HTR-8/SVneo (cell line): ENCODE data around the gene COMMD10.

ENCODE experiments used
- DNase-seq: peaks from one replicate; pipeline ENCODE4 v3.0.0; 2011; ENCODE audit warnings: low spot score, mixed read lengths; ENCODE audit not compliant: insufficient read length
- FAIRE-seq: peaks from 2 replicates; lab custom pipeline; 2011; peaks lifted over from hg19 to GRCh38; lab: Jason Lieb, UNC

The COMMD10 gene

GRCh38 chr5:116280149-116280803 is 195.5 kb downstream of the COMMD10 start:
- DNase-seq (no peak), FAIRE-seq (no peak)

- no peak for FAIRE-seq
Measured at GRCh38 chr5:116281309-116281708, 196.5 kb downstream of the COMMD10 start.

GRCh38 chr5:116288524-116288923 is 203.7 kb downstream of the COMMD10 start:
- FAIRE-seq = no peak
- no peak for DNase-seq

More at GRCh38 chr5:116281309-116281708, 196.5 kb downstream of the COMMD10 start:
- no peak for DNase-seq

- FAIRE-seq = no peak
- no peak for DNase-seq
Measured at GRCh38 chr5:116289276-116289675, 204.5 kb downstream of the COMMD10 start.

- no peak for FAIRE-seq
- no peak for DNase-seq
Measured at GRCh38 chr5:116291271-116291670, 206.4 kb downstream of the COMMD10 start.

GRCh38 chr5:116292321-116292720 is 207.5 kb downstream of the COMMD10 start:
- DNase-seq (no peak), FAIRE-seq (no peak)

GRCh38 chr5:116296335-116297072 is 211.7 kb downstream of the COMMD10 start:
- no peak for FAIRE-seq
- no peak for DNase-seq

GRCh38 chr5:116297296-116297814 is 212.5 kb downstream of the COMMD10 start:
- FAIRE-seq (no peak), DNase-seq (no peak)

- FAIRE-seq (no peak), DNase-seq (no peak)
Measured at GRCh38 chr5:116299746-116300640, 215.2 kb downstream of the COMMD10 start.

GRCh38 chr5:116301110-116301509 is 216.3 kb downstream of the COMMD10 start:
- DNase-seq (no peak), FAIRE-seq (no peak)

- FAIRE-seq = no peak
- no peak for DNase-seq
Measured at GRCh38 chr5:116303340-116303739, 218.5 kb downstream of the COMMD10 start.

- DNase-seq = no peak
- no peak for FAIRE-seq
Measured at GRCh38 chr5:116303810-116304209, 219.0 kb downstream of the COMMD10 start.

- DNase-seq = no peak
- FAIRE-seq = no peak
Measured at GRCh38 chr5:116305899-116306298, 221.1 kb downstream of the COMMD10 start.

- DNase-seq = no peak
- no peak for FAIRE-seq
Measured at GRCh38 chr5:116306846-116307245, 222.0 kb downstream of the COMMD10 start.

- DNase-seq (no peak), FAIRE-seq (no peak)
Measured at GRCh38 chr5:116308391-116308790, 223.6 kb downstream of the COMMD10 start.

- DNase-seq = no peak
- FAIRE-seq = no peak
Measured at GRCh38 chr5:116313366-116313765, 228.5 kb downstream of the COMMD10 start.

GRCh38 chr5:116315531-116315930 is 230.7 kb downstream of the COMMD10 start:
- FAIRE-seq = no peak

GRCh38 chr5:116318091-116318854 is 233.4 kb downstream of the COMMD10 start:
- no peak for FAIRE-seq

More at GRCh38 chr5:116315531-116315930, 230.7 kb downstream of the COMMD10 start:
- DNase-seq = no peak

GRCh38 chr5:116320486-116320885 is 235.7 kb downstream of the COMMD10 start:
- FAIRE-seq (no peak), DNase-seq (no peak)

More at GRCh38 chr5:116318091-116318854, 233.4 kb downstream of the COMMD10 start:
- DNase-seq = no peak

GRCh38 chr5:116329503-116329902 is 244.7 kb downstream of the COMMD10 start:
- FAIRE-seq = no peak

More at GRCh38 chr5:116329503-116329902, 244.7 kb downstream of the COMMD10 start:
- no peak for DNase-seq
